Breast epithelium (tissue), 3 donors: ENCODE results near the gene CLCA2.

Experiments used
- POLR2A ChIP-seq: fragments of 450-650 bp; IDR thresholded peaks from one replicate; pipeline ENCODE4 v1.6.1; 2016; ENCODE audit warnings: antibody characterized with exemption, mild to moderate bottlenecking, moderate library complexity
- TF ChIP-seq, protein P1 (sequence below), 3 donors: fragments of 450-650 bp; IDR thresholded peaks; one replicate each; pipeline ENCODE4 v1.5.1; 2016 to 2017; ENCODE audit warnings: antibody characterized with exemption in 3 of 3, mild to moderate bottlenecking in 3 of 3, moderate library complexity in 3 of 3

- TF ChIP-seq, protein P1, sequence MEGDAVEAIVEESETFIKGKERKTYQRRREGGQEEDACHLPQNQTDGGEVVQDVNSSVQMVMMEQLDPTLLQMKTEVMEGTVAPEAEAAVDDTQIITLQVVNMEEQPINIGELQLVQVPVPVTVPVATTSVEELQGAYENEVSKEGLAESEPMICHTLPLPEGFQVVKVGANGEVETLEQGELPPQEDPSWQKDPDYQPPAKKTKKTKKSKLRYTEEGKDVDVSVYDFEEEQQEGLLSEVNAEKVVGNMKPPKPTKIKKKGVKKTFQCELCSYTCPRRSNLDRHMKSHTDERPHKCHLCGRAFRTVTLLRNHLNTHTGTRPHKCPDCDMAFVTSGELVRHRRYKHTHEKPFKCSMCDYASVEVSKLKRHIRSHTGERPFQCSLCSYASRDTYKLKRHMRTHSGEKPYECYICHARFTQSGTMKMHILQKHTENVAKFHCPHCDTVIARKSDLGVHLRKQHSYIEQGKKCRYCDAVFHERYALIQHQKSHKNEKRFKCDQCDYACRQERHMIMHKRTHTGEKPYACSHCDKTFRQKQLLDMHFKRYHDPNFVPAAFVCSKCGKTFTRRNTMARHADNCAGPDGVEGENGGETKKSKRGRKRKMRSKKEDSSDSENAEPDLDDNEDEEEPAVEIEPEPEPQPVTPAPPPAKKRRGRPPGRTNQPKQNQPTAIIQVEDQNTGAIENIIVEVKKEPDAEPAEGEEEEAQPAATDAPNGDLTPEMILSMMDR (IDR thresholded peaks at IDR 0.05), result no peak
- TF ChIP-seq POLR2A, result no peak
Observed at GRCh38 chr1:86472152-86472551, 48.2 kb downstream of the CLCA2 start.
